PFSK-1 (cell line): ENCODE measurements around the gene ADAMTS14.

Experiments used
- SIN3A ChIP-seq: IDR thresholded peaks from 2 replicates; pipeline ENCODE4 v1.6.1; 2012; ENCODE audit warnings: mild to moderate bottlenecking, low read length, moderate library complexity, borderline replicate concordance; ENCODE audit not compliant: insufficient read depth
- TAF1 ChIP-seq: IDR thresholded peaks from 2 replicates; pipeline ENCODE4 v1.6.1; 2012; ENCODE audit warnings: low read length, control low read depth, borderline replicate concordance; ENCODE audit not compliant: insufficient read depth

DNA sequence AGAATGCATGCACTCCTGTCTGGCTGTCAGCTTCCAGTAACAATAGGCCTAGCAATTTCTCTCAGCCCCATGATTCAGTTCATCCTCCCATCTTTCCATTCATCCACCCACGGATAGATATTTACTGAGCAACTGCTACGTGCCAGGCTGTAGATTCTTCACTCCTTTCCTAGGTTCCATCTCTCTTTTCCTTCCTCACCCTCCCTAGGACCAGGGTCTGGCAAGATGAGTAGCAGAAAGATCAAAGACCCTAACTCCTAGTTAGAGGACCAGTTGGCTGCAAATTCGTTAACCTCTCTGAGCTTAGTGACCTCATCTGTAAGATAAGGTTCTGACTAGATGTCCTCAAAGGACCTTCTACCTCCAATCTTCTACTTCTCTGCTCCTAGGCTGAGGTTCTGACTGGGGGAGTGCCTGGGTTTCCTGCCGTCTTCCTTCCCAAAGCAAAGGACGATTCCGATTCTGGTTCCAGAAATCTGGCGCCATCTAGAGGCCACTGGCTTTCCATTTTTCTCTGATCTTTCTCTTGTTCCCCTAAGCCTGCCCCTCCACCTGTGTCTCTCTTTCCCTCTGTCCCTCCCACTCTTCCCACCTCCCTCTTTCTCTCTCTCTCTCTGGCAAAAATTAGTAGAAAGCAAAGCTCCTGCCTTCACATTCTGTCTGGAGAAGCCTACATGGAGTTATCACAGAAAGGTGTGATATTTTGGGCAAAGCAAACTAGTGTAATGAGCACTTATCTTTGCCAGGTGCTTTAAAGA lies 86.6 kb downstream of the ADAMTS14 start:
- no peak for TF ChIP-seq TAF1
- no peak for TF ChIP-seq SIN3A
